Omental fat pad (tissue), 4 donors: ENCODE results near the gene CPNE5. TPM values are rescaled to one million over a fixed set of nuclear protein-coding genes. Genes with fewer than 3 reads are reported as not detected.
"Not testable (repeated sequence)": the region's sequence is repeated elsewhere in the genome, so short reads cannot be mapped to it uniquely, and the experiment has no call there.

ENCODE experiments used
- ATAC-seq: fragments of 150-250 bp; one replicate; pipeline ENCODE4 v1.9.1; 2016; ENCODE audit warnings: mild to moderate bottlenecking, moderate library complexity; ENCODE audit not compliant: low FRiP score
- DNase-seq: peaks from one replicate; pipeline ENCODE4 v3.0.0-alpha.2; 2019; ENCODE audit warnings: low spot score
- total RNA-seq, 4 donors: library from RNA; depleted of rRNA; stranded (reverse); fragments of >200 nt; gene quantifications; one replicate each; pipeline ENCODE4 v1.1.0, GENCODE V29; 2016
- TF ChIP-seq, protein P1 (sequence below), 3 donors: fragments of 450-650 bp; IDR thresholded peaks; one replicate each; pipeline ENCODE4 v1.5.1; 2016 to 2017; ENCODE audit warnings: antibody characterized with exemption in 3 of 3, mild to moderate bottlenecking in 3 of 3, moderate library complexity in 2 of 3

The CPNE5 gene
- total RNA-seq, 4 donors from 2014 or later: 0.47 to 20.3 (median 7.6) TPM

DNA sequence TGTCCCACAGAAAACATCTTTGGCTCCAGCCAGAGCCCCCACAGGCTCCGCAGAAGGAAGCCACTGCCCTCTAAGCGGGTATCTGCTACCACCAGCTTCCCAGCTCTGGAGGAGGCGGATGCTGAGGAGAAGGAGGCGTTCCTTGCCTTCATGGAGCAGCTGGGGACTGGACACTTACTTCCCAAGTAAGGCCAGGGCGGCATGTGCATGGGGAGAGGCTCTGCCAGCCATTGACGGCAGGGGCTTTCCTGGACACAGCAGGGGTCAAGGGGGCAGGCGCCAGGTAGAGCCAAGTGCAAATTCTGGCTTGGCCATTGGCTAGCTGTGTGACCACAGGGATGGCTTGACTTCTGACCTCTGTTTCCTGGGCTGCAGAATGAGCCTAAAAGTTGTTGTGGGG, 123.8 kb downstream of the CPNE5 start:
- ATAC-seq (no peak), DNase-seq (no peak)
- TF ChIP-seq, protein P1, sequence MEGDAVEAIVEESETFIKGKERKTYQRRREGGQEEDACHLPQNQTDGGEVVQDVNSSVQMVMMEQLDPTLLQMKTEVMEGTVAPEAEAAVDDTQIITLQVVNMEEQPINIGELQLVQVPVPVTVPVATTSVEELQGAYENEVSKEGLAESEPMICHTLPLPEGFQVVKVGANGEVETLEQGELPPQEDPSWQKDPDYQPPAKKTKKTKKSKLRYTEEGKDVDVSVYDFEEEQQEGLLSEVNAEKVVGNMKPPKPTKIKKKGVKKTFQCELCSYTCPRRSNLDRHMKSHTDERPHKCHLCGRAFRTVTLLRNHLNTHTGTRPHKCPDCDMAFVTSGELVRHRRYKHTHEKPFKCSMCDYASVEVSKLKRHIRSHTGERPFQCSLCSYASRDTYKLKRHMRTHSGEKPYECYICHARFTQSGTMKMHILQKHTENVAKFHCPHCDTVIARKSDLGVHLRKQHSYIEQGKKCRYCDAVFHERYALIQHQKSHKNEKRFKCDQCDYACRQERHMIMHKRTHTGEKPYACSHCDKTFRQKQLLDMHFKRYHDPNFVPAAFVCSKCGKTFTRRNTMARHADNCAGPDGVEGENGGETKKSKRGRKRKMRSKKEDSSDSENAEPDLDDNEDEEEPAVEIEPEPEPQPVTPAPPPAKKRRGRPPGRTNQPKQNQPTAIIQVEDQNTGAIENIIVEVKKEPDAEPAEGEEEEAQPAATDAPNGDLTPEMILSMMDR (IDR thresholded peaks at IDR 0.05): no peak

DNA sequence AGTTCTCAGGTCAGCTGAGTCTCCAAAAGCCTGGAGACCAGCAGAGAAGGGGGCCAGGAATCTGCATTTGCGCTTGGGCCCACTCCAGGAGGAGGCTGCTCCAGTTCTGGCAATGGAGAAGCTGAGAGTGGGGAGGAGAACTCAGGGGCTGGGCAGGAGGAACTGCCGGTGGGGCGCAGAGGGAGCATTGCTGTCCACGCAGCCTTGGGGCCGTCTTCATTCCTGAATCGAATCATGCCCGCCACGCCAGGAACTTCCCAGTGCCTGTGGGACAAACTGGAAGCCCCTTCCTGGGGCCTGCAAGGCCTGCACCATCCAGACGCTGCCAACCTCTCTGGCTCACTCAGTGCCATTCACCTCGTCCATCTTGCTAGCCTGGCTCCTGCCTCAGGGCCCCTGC, 124.7 kb downstream of the CPNE5 start:
- DNase-seq: peak; percentile 19
- TF ChIP-seq, protein P1 (IDR thresholded peaks at IDR 0.05): no peak
- ATAC-seq: no peak

DNA sequence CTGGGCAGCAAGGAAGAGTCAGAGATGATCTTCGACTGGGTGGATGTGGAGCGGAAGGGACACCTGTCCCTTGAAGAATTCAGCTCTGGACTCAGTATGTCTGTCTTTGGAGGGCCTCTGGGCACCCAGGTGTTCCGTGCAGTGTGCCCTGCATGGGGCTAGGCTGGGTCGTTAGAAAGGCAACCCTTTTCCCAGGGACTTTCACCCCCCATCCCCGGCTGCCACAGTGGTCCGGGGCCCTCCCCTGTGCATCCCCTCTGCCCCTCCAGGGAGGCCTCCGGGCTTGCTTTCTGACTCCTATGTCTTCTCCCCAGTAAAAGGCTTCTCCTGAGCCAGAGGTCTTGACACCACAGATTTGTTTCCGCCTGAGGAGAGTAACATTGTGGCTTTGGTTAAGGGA, 125.4 kb downstream of the CPNE5 start:
- TF ChIP-seq, protein P1 (IDR thresholded peaks at IDR 0.05): no peak
- ATAC-seq (no peak), DNase-seq (peak; percentile 14)

DNA sequence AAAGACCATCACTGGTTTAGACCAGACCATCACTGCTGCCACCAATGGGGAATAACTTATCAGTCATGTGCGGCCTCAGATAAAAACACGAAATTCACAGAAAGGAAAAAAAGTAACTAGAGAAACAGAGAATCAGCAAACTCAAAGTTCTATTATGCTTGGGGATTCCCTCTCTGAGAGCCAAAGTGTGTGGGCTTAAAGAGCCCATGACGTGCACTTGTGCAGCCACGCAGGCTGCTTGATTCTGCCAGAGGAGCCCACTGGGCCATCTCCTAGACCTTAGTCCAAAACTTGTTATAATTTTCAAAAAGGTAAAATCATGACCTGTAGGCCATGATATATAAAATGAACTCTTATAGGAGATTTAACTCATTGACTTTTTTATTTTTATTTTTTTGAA, 126.4 kb downstream of the CPNE5 start:
- TF ChIP-seq, protein P1 (IDR thresholded peaks at IDR 0.05): no peak
- no peak for DNase-seq
- no peak for ATAC-seq

DNA sequence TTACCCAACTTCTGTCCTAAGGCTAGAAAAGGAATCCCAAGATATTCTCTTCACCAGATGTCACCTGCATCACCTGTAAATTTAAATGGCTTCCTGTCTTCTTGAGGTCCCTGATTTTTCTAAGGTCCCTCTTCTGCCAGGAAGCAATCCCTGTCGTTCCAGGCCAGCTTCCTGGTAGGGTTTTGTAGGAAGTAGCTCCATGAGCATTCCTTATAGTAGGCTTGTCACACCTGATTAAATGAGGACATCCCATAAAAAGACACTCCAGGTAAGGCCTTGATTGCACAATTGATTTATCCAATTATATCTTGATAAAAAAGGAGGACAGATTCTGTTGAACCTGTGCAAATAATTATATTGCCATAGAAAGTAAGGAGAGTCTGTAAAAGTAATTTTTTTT, 132.9 kb downstream of the CPNE5 start:
- peak; percentile 6 for DNase-seq
- ATAC-seq: no peak
- TF ChIP-seq, protein P1 (IDR thresholded peaks at IDR 0.05): no peak

DNA sequence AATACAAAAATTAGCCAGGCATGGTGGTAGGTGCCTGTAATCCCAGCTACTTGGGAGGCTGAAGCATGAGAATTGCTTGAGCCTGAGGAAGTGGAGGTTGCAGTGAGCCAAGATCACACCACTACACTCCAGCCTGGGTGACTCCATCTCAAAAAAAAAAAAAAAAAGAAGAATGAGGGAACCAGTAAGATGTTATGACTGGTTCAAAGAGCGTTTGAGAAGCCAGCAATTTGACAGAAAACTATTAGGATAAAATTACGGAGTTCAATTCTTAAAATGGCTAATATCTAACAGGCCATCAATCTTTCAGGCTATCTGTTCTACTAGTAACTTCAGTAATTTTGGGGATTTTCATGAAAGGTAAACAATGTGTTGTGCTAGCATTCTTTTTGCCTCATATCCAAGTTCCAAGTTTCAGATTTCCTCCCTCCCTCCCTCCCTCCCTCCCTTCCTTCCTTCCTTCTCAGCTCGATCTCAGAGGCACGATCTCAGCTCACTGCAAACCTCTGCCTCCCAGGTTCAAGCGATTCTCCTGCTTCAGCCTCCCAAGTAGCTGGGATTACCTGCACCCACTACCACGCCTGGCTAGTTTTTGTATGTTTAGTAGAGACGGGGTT, 134.2 kb downstream of the CPNE5 start:
- ATAC-seq, DNase-seq: not testable (repeated sequence)

DNA sequence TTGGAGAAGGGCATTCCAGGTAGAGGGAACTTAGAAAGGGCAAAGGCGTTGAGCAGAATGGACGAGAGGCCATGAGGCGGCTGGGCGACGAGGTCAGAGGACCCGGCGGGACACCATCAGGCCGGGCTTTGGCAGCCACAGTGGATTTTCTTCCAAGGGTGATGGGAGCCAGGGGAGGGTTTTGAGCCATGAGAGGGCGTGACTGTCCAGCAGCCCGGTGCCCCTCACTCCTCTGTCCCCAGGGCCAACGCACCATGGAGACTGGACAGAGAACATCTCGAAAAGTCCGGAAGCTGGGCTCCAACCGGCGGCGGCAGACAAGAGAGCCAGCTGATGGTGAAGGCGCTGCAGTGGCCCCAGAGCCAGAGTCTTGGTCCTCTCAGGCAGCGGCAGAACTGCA, 135.3 kb downstream of the CPNE5 start:
- TF ChIP-seq, protein P1 (IDR thresholded peaks at IDR 0.05): no peak
- DNase-seq (no peak), ATAC-seq (no peak)
